Neural cell (in vitro differentiated cells): Measurements from ENCODE around the gene CD300H.

ENCODE experiments used
- CTCF ChIP-seq: fragments of 450-650 bp; IDR thresholded peaks from 2 replicates; pipeline ENCODE4 v1.5.1; 2014; ENCODE audit warnings: antibody characterized with exemption, mild to moderate bottlenecking, moderate library complexity; ENCODE audit not compliant: poor library complexity, severe bottlenecking
- EZH2 ChIP-seq: fragments of 200-600, 300-800 bp; shearing (Covaris generic), sonication (generic); IDR thresholded peaks from 2 replicates; pipeline ENCODE4 v1.6.1; 2014; ENCODE audit warnings: antibody characterized with exemption, low read length, borderline replicate concordance, mild to moderate bottlenecking; ENCODE audit not compliant: insufficient read depth, poor library complexity, severe bottlenecking
- REST ChIP-seq: IDR thresholded peaks from 2 replicates; pipeline ENCODE4 v1.6.1; 2012; ENCODE audit warnings: borderline replicate concordance
- SMC3 ChIP-seq: fragments of 450-650 bp; conservative IDR thresholded peaks from 2 replicates; pipeline ENCODE4 v1.6.1; 2014; ENCODE audit warnings: antibody characterized with exemption, mild to moderate bottlenecking, moderate library complexity; ENCODE audit not compliant: poor library complexity

GRCh38 chr17:74567397-74567796, at the start of gene CD300H:
- no peak for TF ChIP-seq REST
- no peak for TF ChIP-seq CTCF
- TF ChIP-seq SMC3, result no peak
- TF ChIP-seq EZH2, result no peak
